Esophagus squamous epithelium (tissue), 5 donors: Measurements from ENCODE around the gene STAM. TPM values are rescaled to one million over a fixed set of nuclear protein-coding genes. Genes with fewer than 3 reads are reported as not detected.

ENCODE experiments used
- DNase-seq: peaks from one replicate; lab custom pipeline; 2025; lab: John Stamatoyannopoulos, UW
- H3K27ac ChIP-seq, 4 donors: fragments of 200-600 bp; sonication (generic); one replicate each; pipeline ENCODE4 v1.5.1; 2016 to 2019; ENCODE audit warnings: mild to moderate bottlenecking in 1 of 4
- H3K27me3 ChIP-seq, 4 donors: fragments of 200-600 bp; sonication (generic); 1 replicate in 3 of 4; 2 replicates in 1 of 4; pipeline versions ENCODE4 v1.5.1 to v1.6.0; 2017 to 2021; ENCODE audit warnings: antibody characterized with exemption in 1 of 4
- H3K36me3 ChIP-seq, 3 donors: fragments of 200-600 bp; sonication (generic); one replicate each; pipeline ENCODE4 v1.5.1; 2016 to 2019
- H3K4me1 ChIP-seq, 3 donors: fragments of 200-600 bp; sonication (generic); one replicate each; pipeline ENCODE4 v1.5.1; 2017 to 2019
- H3K4me3 ChIP-seq, 4 donors: fragments of 200-600 bp; sonication (generic); 1 replicate in 3 of 4; 2 replicates in 1 of 4; pipeline ENCODE4 v1.5.1; 2016 to 2019; ENCODE audit warnings: mild to moderate bottlenecking in 2 of 4, moderate library complexity in 1 of 4
- H3K9me3 ChIP-seq, 3 donors: fragments of 200-600 bp; sonication (generic); one replicate each; pipeline ENCODE4 v1.5.1; 2016 to 2019
- POLR2A ChIP-seq, 4 donors: fragments of 450-650 bp; IDR thresholded peaks; one replicate each; pipeline ENCODE4 v1.6.1; 2017; ENCODE audit warnings: antibody characterized with exemption in 4 of 4, mild to moderate bottlenecking in 4 of 4, moderate library complexity in 3 of 4
- WGBS, 2 donors: methylation state at CpG; one replicate each; pipeline ENCODE4 v1.1.5; 2018; 5-methylcytosine and 5-hydroxymethylcytosine counted together
- intact Hi-C: fragments of 100-400 bp; cut with DNase I; formaldehyde crosslinking; loops from one replicate; pipeline ENCODE4 v1.15.0; 2022
- total RNA-seq, 4 donors: library from RNA; depleted of rRNA; stranded (reverse); fragments of >200 nt; gene quantifications; one replicate each; pipeline ENCODE4 v1.1.0, GENCODE V29; 2016
- TF ChIP-seq, protein P1 (sequence below), 6 experiments: fragments of 450-650 bp in 4 of 6; fragments of 200-600 bp in 2 of 6; sonication (generic) in 2 of 6; IDR thresholded peaks; one replicate each; pipeline ENCODE4 v1.5.1; 2016 to 2019; ENCODE audit warnings: antibody characterized with exemption in 6 of 6, mild to moderate bottlenecking in 4 of 6, moderate library complexity in 4 of 6
- donor health status: DM: yes; HTN: yes; CAD: no.

The STAM gene
- total RNA-seq, 4 donors from 2014 or later: 19.9 to 28.6 (median 22.7) TPM

DNA sequence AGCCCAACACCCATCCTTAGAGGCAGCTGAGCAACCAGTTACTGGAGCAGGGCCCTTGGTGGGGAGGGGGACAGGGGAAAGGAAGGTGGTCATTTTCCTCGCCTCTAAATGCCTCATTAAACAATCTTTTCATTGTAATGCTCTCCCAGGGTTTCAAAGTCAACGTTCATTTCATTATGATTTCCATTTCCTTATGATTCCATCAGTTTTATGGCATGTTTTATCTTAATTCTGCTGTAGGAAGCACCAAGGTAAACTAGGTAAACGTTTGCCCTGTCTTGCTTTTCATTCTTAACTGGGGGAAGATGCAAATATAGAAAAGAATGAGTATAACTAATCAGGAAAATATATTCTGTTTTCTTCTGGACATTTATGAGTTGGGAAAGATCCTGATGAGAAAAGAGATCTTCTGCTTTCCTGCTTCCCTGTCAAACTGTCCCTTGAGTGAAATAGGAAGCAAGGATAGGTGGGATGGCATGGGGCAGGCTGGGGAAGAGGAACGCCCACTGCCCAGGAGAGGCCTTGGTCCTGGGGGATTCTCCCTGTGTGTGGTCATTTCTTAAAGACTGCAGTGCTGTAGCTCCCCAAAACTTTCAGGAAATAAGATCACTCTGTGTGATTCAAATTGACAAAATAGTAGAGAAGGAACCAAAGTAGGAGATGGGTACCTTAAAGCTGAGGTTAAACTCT lies 87.5 kb downstream of the STAM start:
- Histone ChIP-seq H3K36me3 (no peaks in the 10 kb centered on the region), H3K27ac (no peak overlapping the region), H3K4me1 (no peaks in the 10 kb centered on the region), H3K27me3 (no peaks in the 10 kb centered on the region), H3K9me3 (no peaks in the 10 kb centered on the region), H3K4me3 (no peak overlapping the region)
- 47 to 54% methylated on average over 4 of the region's 4 CpGs for WGBS, 2 donors
- intact Hi-C loops: no loop called here
- DNase-seq: no peak
- TF ChIP-seq, protein P1, sequence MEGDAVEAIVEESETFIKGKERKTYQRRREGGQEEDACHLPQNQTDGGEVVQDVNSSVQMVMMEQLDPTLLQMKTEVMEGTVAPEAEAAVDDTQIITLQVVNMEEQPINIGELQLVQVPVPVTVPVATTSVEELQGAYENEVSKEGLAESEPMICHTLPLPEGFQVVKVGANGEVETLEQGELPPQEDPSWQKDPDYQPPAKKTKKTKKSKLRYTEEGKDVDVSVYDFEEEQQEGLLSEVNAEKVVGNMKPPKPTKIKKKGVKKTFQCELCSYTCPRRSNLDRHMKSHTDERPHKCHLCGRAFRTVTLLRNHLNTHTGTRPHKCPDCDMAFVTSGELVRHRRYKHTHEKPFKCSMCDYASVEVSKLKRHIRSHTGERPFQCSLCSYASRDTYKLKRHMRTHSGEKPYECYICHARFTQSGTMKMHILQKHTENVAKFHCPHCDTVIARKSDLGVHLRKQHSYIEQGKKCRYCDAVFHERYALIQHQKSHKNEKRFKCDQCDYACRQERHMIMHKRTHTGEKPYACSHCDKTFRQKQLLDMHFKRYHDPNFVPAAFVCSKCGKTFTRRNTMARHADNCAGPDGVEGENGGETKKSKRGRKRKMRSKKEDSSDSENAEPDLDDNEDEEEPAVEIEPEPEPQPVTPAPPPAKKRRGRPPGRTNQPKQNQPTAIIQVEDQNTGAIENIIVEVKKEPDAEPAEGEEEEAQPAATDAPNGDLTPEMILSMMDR (IDR thresholded peaks at IDR 0.05): no peak
- TF ChIP-seq POLR2A (IDR thresholded peaks at IDR 0.05): no peak

DNA sequence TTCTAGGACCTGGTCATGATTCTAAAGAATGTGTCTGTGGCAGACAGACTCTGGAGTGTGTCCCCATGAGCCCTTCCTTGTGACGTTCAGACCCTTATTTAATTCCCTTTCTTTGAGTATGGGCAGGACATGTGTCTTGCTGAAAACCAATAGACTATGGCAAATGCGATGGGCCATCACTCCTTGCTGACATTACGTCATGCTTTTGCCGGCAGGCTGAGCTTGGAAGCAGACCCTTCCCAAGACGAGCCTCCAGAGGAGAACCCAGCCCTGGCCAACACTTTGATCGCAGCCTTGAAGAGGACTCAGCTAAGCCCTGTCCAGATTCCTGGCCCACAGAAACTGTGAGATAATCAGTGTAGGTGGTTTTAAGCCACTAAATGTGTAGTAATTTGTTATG lies 89.7 kb downstream of the STAM start:
- H3K27me3 ChIP-seq: no peaks in the 10 kb centered on the region
- intact Hi-C loops: no loop called here
- H3K27ac ChIP-seq: no peak overlapping the region
- WGBS, 2 donors: 88 to 92% methylated on average over 6 of the region's 6 CpGs
- no peak overlapping the region for H3K4me3 ChIP-seq
- no peak for DNase-seq
- H3K9me3 ChIP-seq: no peaks in the 10 kb centered on the region
- no peak for TF ChIP-seq POLR2A (IDR thresholded peaks at IDR 0.05)
- TF ChIP-seq, protein P1 (IDR thresholded peaks at IDR 0.05): no peak
- no peaks in the 10 kb centered on the region for H3K36me3 ChIP-seq
- peaks cover 0 to 7% (median 0%) of the 10 kb centered on the region in 3 donors for H3K4me1 ChIP-seq

DNA sequence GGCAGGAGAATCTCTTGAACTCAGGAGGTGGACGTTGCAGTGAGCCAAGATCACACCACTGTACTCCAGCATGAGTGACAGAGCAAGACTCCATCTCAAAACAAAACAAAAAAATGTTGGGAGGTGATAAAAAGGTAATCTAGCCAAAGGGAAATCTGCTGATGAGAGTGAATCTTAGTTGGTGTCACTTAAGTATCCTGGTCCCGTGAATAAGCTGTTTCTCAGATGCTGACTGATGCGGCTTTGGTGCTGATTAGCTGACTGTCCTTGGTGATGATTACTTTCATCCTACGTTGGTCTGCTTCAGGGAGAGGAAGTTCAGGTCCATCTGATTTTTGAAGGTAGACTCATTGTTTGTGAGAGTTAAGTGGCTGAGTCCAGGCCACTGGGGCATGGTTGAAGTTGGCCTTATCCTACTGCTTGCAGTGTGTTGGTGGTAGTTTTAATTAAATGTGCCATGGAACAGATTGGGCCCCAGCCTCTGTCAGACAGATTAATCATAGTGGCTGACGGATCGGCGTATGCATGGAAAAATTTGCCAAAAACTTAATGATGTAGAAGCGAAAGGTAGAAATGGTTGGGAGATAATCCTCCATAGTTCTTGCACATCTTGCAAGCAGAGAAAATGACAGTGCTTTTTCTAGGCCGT lies 90.6 kb downstream of the STAM start:
- no peak overlapping the region for H3K4me3 ChIP-seq
- intact Hi-C loops: no loop called here
- H3K4me1 ChIP-seq: peaks cover 0 to 7% (median 0%) of the 10 kb centered on the region in 3 donors
- H3K27me3 ChIP-seq: no peaks in the 10 kb centered on the region
- no peak for DNase-seq
- TF ChIP-seq POLR2A (IDR thresholded peaks at IDR 0.05): no peak
- TF ChIP-seq, protein P1 (IDR thresholded peaks at IDR 0.05): no peak
- WGBS, 2 donors: 81 to 85% methylated on average over 9 of the region's 9 CpGs
- no peaks in the 10 kb centered on the region for H3K36me3 ChIP-seq
- H3K27ac ChIP-seq: no peak overlapping the region
- H3K9me3 ChIP-seq: no peaks in the 10 kb centered on the region

DNA sequence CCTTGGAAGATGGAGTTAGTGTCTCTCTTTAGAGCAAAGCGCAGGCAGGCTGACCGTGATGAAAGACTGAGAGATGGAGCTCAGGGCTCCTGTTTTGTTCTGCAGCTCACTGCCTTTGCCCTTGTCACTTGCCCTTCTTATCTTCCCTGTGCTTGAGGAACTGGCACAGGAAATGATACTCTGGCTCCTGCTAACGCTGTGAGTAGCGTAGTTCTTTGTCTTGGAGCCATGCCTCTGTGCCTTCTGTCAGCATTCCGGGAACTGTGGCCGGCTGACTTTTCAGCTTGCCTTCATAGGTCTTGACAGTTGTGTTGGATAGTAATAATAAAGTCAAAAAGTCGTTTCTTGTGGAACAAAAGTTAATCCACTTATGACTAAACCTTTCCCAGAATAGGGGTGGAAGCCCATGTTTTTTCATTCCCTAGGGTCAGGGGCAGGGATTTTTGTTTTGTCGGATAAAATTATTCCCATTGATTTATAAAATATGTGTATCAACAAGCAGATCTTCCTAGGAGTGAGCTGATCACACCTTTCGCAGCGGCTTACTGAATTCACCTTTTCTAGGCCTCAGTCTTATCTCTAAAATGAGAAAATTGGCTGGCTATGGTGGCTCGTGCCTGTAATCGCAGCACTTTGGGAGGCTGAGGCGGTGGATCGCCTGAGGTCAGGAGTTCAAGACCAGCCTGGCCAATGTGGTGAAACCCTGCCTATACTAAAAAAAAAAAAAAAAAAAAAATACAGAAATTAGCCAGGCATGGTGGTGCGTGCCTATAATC lies 91.4 kb downstream of the STAM start:
- H3K27ac ChIP-seq: no peak overlapping the region
- no peak overlapping the region for H3K4me3 ChIP-seq
- TF ChIP-seq POLR2A (IDR thresholded peaks at IDR 0.05): no peak
- TF ChIP-seq, protein P1 (IDR thresholded peaks at IDR 0.05): no peak
- WGBS, 2 donors: 72 to 78% methylated on average over 13 to 14 of the region's 15 CpGs
- H3K4me1 ChIP-seq: peaks cover 0 to 7% (median 0%) of the 10 kb centered on the region in 3 donors
- no peak for DNase-seq
- intact Hi-C loops: no loop called here
- H3K27me3 ChIP-seq: no peaks in the 10 kb centered on the region
- no peaks in the 10 kb centered on the region for H3K9me3 ChIP-seq
- no peaks in the 10 kb centered on the region for H3K36me3 ChIP-seq

DNA sequence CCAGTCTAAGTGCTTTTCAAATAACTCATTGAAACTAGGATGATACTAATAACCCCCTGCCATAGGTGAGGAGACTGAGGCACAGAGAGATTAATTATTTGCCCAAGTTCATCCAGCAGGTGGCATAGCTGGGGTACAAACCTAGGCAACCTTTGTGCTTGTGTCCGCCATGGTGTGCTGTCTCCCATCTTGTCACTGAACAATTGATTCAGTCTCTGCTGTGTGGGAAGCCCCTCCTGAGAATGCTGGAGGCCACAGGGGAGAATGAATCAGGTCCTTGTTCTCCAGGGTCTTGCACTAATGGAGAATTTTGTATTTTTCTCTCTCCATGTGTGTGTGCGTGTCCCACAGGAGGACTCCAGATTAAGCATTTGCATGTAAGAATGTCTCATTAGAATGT lies 92.3 kb downstream of the STAM start:
- no peak overlapping the region for H3K4me3 ChIP-seq
- H3K9me3 ChIP-seq: no peaks in the 10 kb centered on the region
- no peak overlapping the region for H3K27ac ChIP-seq
- H3K36me3 ChIP-seq: no peaks in the 10 kb centered on the region
- no peaks in the 10 kb centered on the region for H3K27me3 ChIP-seq
- 93 to 95% methylated on average over 2 of the region's 2 CpGs for WGBS, 2 donors
- TF ChIP-seq, protein P1 (IDR thresholded peaks at IDR 0.05): no peak
- TF ChIP-seq POLR2A (IDR thresholded peaks at IDR 0.05): no peak
- intact Hi-C loops: no loop called here
- no peak for DNase-seq
- H3K4me1 ChIP-seq: peaks cover 0 to 7% (median 0%) of the 10 kb centered on the region in 3 donors
